NCI-H748 treated with DMSO at 0.1 percent for 48 hours (cell line): ENCODE results near the gene IGF1R.

Experiments used
- DNase-seq: peaks from one replicate; lab custom pipeline; 2025; lab: John Stamatoyannopoulos, UW

Gene IGF1R

GRCh38 chr15:98798375-98798893, 150.1 kb downstream of the IGF1R start:
- no peak for DNase-seq

GRCh38 chr15:98799461-98800390, 151.4 kb downstream of the IGF1R start:
- DNase-seq: peak; percentile 17

GRCh38 chr15:98800437-98801233, 152.3 kb downstream of the IGF1R start:
- peak; percentile 9 for DNase-seq

- peak; percentile 22 for DNase-seq
Measured at GRCh38 chr15:98801234-98801561, 152.9 kb downstream of the IGF1R start.

GRCh38 chr15:98802187-98802586, 153.8 kb downstream of the IGF1R start:
- DNase-seq: no peak

- DNase-seq: no peak
Measured at GRCh38 chr15:98803228-98804056, 155.1 kb downstream of the IGF1R start.

GRCh38 chr15:98804057-98804380, 155.7 kb downstream of the IGF1R start:
- no peak for DNase-seq

GRCh38 chr15:98805434-98806274, 157.3 kb downstream of the IGF1R start:
- no peak for DNase-seq

GRCh38 chr15:98806275-98806895, 158.0 kb downstream of the IGF1R start:
- DNase-seq: no peak

- DNase-seq: no peak
Measured at GRCh38 chr15:98807262-98807661, 158.9 kb downstream of the IGF1R start.

- DNase-seq: no peak
Measured at GRCh38 chr15:98809273-98809672, 160.9 kb downstream of the IGF1R start.

- DNase-seq: no peak
Measured at GRCh38 chr15:98812716-98813446, 164.5 kb downstream of the IGF1R start.

GRCh38 chr15:98813951-98814350, 165.6 kb downstream of the IGF1R start:
- DNase-seq: no peak

- DNase-seq: no peak
Measured at GRCh38 chr15:98815207-98815606, 166.9 kb downstream of the IGF1R start.

GRCh38 chr15:98817745-98818144, 169.4 kb downstream of the IGF1R start:
- DNase-seq: no peak

- DNase-seq: no peak
Measured at GRCh38 chr15:98823012-98823458, 174.7 kb downstream of the IGF1R start.

- no peak for DNase-seq
Measured at GRCh38 chr15:98823616-98824015, 175.3 kb downstream of the IGF1R start.

GRCh38 chr15:98824595-98824994, 176.3 kb downstream of the IGF1R start:
- DNase-seq: no peak

- DNase-seq: no peak
Measured at GRCh38 chr15:98826658-98827057, 178.3 kb downstream of the IGF1R start.

- DNase-seq: no peak
Measured at GRCh38 chr15:98827217-98827616, 178.9 kb downstream of the IGF1R start.
